WTC11 (cell line): ENCODE measurements around the gene LY6G6F. TPM values are rescaled to one million over a fixed set of nuclear protein-coding genes. Genes with fewer than 3 reads are reported as not detected.

Experiments
- ATAC-seq: fragments of 200-7000 bp; cut with Tn5 transposase; 2 replicates; pipeline ENCODE4 v1.10.0; 2021; ENCODE audit warnings: mild to moderate bottlenecking, moderate library complexity
- CTCF ChIA-PET: fragments of 300-600 bp; sonication (Branson Sonifier 250); formaldehyde crosslinking; loops from one replicate; lab custom pipeline; 2021; ENCODE audit warnings: antibody characterized with exemption; lab: Charles Lee
- POLR2A ChIA-PET: fragments of 350-600 bp; sonication (Branson Sonifier 250); formaldehyde crosslinking; loops from one replicate; lab custom pipeline; 2021; ENCODE audit warnings: antibody characterized with exemption; lab: Charles Lee
- DNase-seq: peaks from one replicate; pipeline ENCODE4 v3.0.0; 2021; ENCODE audit warnings: low spot score
- H3K27ac Mint-ChIP-seq: 2 replicates; pipeline ENCODE4 v1.8.0; 2021; ENCODE audit warnings: mixed read lengths
- H3K27me3 Mint-ChIP-seq: 2 replicates; pipeline ENCODE4 v1.8.0; 2021; ENCODE audit warnings: low read depth, mild to moderate bottlenecking, moderate library complexity, mixed read lengths
- H3K36me3 Mint-ChIP-seq: 2 replicates; pipeline ENCODE4 v1.8.0; 2021; ENCODE audit warnings: mixed read lengths
- H3K4me1 Mint-ChIP-seq: 2 replicates; pipeline ENCODE4 v1.8.0; 2022; ENCODE audit warnings: mixed read lengths
- H3K4me3 Mint-ChIP-seq: 2 replicates; pipeline ENCODE4 v1.8.0; 2021; ENCODE audit warnings: mild to moderate bottlenecking, moderate library complexity, mixed read lengths
- H3K9me3 Mint-ChIP-seq: 2 replicates; pipeline ENCODE4 v1.8.0; 2021; ENCODE audit warnings: mixed read lengths
- AR ChIP-seq: fragments of 250-450 bp; sonication (Bioruptor Pico); IDR thresholded peaks from 2 replicates; pipeline ENCODE4 v1.9.0; 2021; ENCODE audit warnings: mild to moderate bottlenecking
- ATF6 ChIP-seq: sonication (generic); formaldehyde crosslinking; IDR thresholded peaks from 2 replicates; pipeline ENCODE4 v1.8.1; 2023; ENCODE audit warnings: mild to moderate bottlenecking, missing genetic modification reagents
- CDX4 ChIP-seq: fragments of 250-450 bp; sonication (Bioruptor Pico); IDR thresholded peaks from 2 replicates; pipeline ENCODE4 v1.9.0; 2021; ENCODE audit warnings: moderate library complexity, mild to moderate bottlenecking, inconsistent platforms, borderline replicate concordance
- CREM ChIP-seq: sonication (generic); formaldehyde crosslinking; IDR thresholded peaks from 2 replicates; pipeline ENCODE4 v1.8.1; 2022; ENCODE audit warnings: mild to moderate bottlenecking, missing genetic modification reagents, moderate library complexity
- ETV6 ChIP-seq: sonication (generic); formaldehyde crosslinking; IDR thresholded peaks from 2 replicates; pipeline ENCODE4 v1.8.1; 2022; ENCODE audit warnings: mild to moderate bottlenecking, missing genetic modification reagents
- GRHL2 ChIP-seq: fragments of 250-450 bp; sonication (Bioruptor Pico); IDR thresholded peaks from 2 replicates; pipeline ENCODE4 v1.8.0; 2022; ENCODE audit warnings: mild to moderate bottlenecking, moderate library complexity; ENCODE audit not compliant: insufficient replicate concordance, severe bottlenecking
- KAT7 ChIP-seq: sonication (generic); formaldehyde crosslinking; IDR thresholded peaks from 2 replicates; pipeline ENCODE4 v1.8.1; 2023; ENCODE audit warnings: missing genetic modification reagents, mild to moderate bottlenecking, borderline replicate concordance
- NR3C1 ChIP-seq: sonication (generic); formaldehyde crosslinking; conservative IDR thresholded peaks from 2 replicates; pipeline ENCODE4 v1.8.1; 2023; ENCODE audit warnings: low read depth, mild to moderate bottlenecking, missing genetic modification reagents
- RELA ChIP-seq: sonication (generic); formaldehyde crosslinking; IDR thresholded peaks from 2 replicates; pipeline ENCODE4 v1.8.1; 2022; ENCODE audit warnings: missing genetic modification reagents, mild to moderate bottlenecking, borderline replicate concordance
- RORB ChIP-seq: fragments of 250-450 bp; sonication (Bioruptor Pico); IDR thresholded peaks from 2 replicates; pipeline ENCODE4 v1.9.0; 2021; ENCODE audit warnings: mild to moderate bottlenecking
- SMAD3 ChIP-seq: sonication (generic); formaldehyde crosslinking; IDR thresholded peaks from 2 replicates; pipeline ENCODE4 v1.8.0; 2022; ENCODE audit warnings: missing genetic modification reagents, mild to moderate bottlenecking, borderline replicate concordance
- SMAD4 ChIP-seq: sonication (generic); formaldehyde crosslinking; IDR thresholded peaks from 2 replicates; pipeline ENCODE4 v1.8.0; 2022; ENCODE audit warnings: mild to moderate bottlenecking, missing genetic modification reagents
- ZBTB21 ChIP-seq: sonication (generic); formaldehyde crosslinking; IDR thresholded peaks from 2 replicates; pipeline ENCODE4 v1.8.1; 2023; ENCODE audit warnings: mild to moderate bottlenecking, missing genetic modification reagents, borderline replicate concordance
- ZNF138 ChIP-seq: sonication (generic); formaldehyde crosslinking; conservative IDR thresholded peaks from 2 replicates; pipeline ENCODE4 v1.8.1; 2022; ENCODE audit warnings: mild to moderate bottlenecking, moderate library complexity, missing genetic modification reagents
- ZNF512 ChIP-seq: sonication (generic); formaldehyde crosslinking; IDR thresholded peaks from 2 replicates; pipeline ENCODE4 v1.8.1; 2022; ENCODE audit warnings: missing genetic modification reagents, borderline replicate concordance
- total RNA-seq: library from RNA; stranded (reverse); gene quantifications from 3 replicates; pipeline ENCODE4 v1.2.3, GENCODE V29; 2021

LY6G6F gene
- total RNA-seq, 1 experiment from 2014 or later = not detected

- no peak for TF ChIP-seq CDX4
- no peak for TF ChIP-seq KAT7 (CRISPR knock-in tag)
- TF ChIP-seq RELA (CRISPR knock-in tag) = no peak
- no peak for TF ChIP-seq SMAD4 (CRISPR knock-in tag)
- no peak for TF ChIP-seq NR3C1 (CRISPR knock-in tag)
- TF ChIP-seq ZNF512 (CRISPR knock-in tag) = no peak
- TF ChIP-seq ETV6 = no peak
- TF ChIP-seq SMAD3 = no peak
- no peak for TF ChIP-seq CREM (CRISPR knock-in tag)
- TF ChIP-seq ZBTB21 (CRISPR knock-in tag) = no peak
- TF ChIP-seq ATF6 (CRISPR knock-in tag) = no peak
- no peak for TF ChIP-seq GRHL2 (CRISPR knock-in tag)
- TF ChIP-seq RORB (CRISPR knock-in tag) = no peak
- no peak for TF ChIP-seq AR (CRISPR knock-in tag)
- no peak for TF ChIP-seq ZNF138
- peak overlapping the region; percentile 93 for H3K4me3 Mint-ChIP-seq
- ChIA-PET CTCF (interaction anchor here (0.7 to 7.1 kb wide), 19 partner anchors 8 to 215 kb away, joined by 3 to 62 read pairs (median 4); partner anchors contain the start of genes BAG6, C6orf47, DDAH2 and HSPA1A), POLR2A (interaction anchor here (0.7 to 4.5 kb wide), 4 partner anchors 9 to 90 kb away, joined by 3 to 32 read pairs (median 4); partner anchors contain the start of genes DDAH2 and HSPA1B)
- no peaks in the 10 kb centered on the region for H3K9me3 Mint-ChIP-seq
- ATAC-seq = no peak
- peaks cover 41% of the 10 kb centered on the region for H3K4me1 Mint-ChIP-seq
- H3K27me3 Mint-ChIP-seq = no peaks in the 10 kb centered on the region; the same call in 1 of the 2 replicates
- peaks cover 22% of the 10 kb centered on the region for H3K36me3 Mint-ChIP-seq
- peak overlapping the region; percentile 61 for H3K27ac Mint-ChIP-seq
- no peak for DNase-seq
Measured at GRCh38 chr6:31737315-31737990, 30.8 kb downstream of the LY6G6F start.
